ENCODE data around the gene ACO1. TPM values are rescaled to one million over a fixed set of nuclear protein-coding genes. Genes with fewer than 3 reads are reported as not detected.

The ACO1 gene
- total RNA-seq, 1 donor from 2014 or later, result 37.6 TPM

GRCh38 chr9:32348106-32348695 is 36.2 kb upstream of the ACO1 start:
- Mint-ChIP-seq H3K9me3 (no peaks in the 10 kb centered on the region), H3K4me3 (no peak overlapping the region), H3K27me3 (ENCODE audit: insufficient read depth, low read depth) (peaks cover 4% of the 10 kb centered on the region), H3K36me3 (no peaks in the 10 kb centered on the region), H3K27ac (no peak overlapping the region), H3K4me1 (peaks cover 24% of the 10 kb centered on the region)
- DNase-seq (ENCODE audit: low spot score), result no peak
- no peaks in the 10 kb centered on the region for H3K9me3 ChIP-seq (ENCODE audit: low read depth)
- H3K9ac ChIP-seq, result no peak overlapping the region
- H3K4me3 ChIP-seq, result no peak overlapping the region
- H4K20me1 ChIP-seq (ENCODE audit: low read depth), result no peaks in the 10 kb centered on the region
- H3K4me1 ChIP-seq, result peaks cover 20% of the 10 kb centered on the region
- no peak for TF ChIP-seq EZH2 (IDR thresholded peaks at IDR 0.05)
- no peak for TF ChIP-seq CTCF (IDR thresholded peaks at IDR 0.05)
- no peak for TF ChIP-seq EZH2phosphoT487 (IDR thresholded peaks at IDR 0.05)
- no peaks in the 10 kb centered on the region for H3K36me3 ChIP-seq
- H2AFZ ChIP-seq (replicated peaks), result peak overlapping the region; percentile 38
- no peaks in the 10 kb centered on the region for H3K27me3 ChIP-seq
- H3K79me2 ChIP-seq (ENCODE audit: low read depth), result no peaks in the 10 kb centered on the region
- no peak overlapping the region for H3K27ac ChIP-seq
- no peak overlapping the region for H3K4me2 ChIP-seq
- peaks cover 17% of the 10 kb centered on the region for H3F3A ChIP-seq (ENCODE audit: low read depth)

DNA sequence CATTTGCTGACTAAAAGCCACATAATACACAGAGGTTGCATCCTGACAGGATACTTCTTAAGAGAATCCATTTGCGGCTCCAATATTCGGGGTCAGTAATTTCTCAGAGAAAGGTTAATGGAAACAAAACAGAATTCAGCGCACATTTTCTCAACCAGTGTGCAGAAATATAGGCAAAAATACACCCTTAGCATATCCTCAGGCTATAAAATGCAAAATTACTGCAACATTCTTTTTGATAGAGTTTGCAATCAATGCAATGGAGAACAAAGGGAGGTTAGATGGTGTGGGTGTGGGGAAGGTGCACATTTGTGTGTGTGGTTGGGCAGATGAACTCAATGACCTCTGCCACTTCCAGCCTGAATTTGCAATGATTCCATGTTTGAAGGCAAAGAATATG is 35.4 kb upstream of the ACO1 start:
- Histone ChIP-seq H3K9ac (no peak overlapping the region), H2AFZ (replicated peaks) (no peak overlapping the region), H3K4me1 (peaks cover 18% of the 10 kb centered on the region), H3K9me3 (ENCODE audit: low read depth) (no peaks in the 10 kb centered on the region), H3K27ac (no peak overlapping the region), H3K79me2 (ENCODE audit: low read depth) (no peaks in the 10 kb centered on the region), H3K27me3 (no peaks in the 10 kb centered on the region), H3K36me3 (no peaks in the 10 kb centered on the region), H4K20me1 (ENCODE audit: low read depth) (no peaks in the 10 kb centered on the region), H3K4me2 (no peak overlapping the region), H3F3A (ENCODE audit: low read depth) (peaks cover 16% of the 10 kb centered on the region), H3K4me3 (no peak overlapping the region)
- TF ChIP-seq CTCF (IDR thresholded peaks at IDR 0.05) (no peak), EZH2 (IDR thresholded peaks at IDR 0.05) (no peak), EZH2phosphoT487 (IDR thresholded peaks at IDR 0.05) (no peak)
- Mint-ChIP-seq H3K4me3 (no peak overlapping the region), H3K9me3 (no peaks in the 10 kb centered on the region), H3K4me1 (peaks cover 21% of the 10 kb centered on the region), H3K27me3 (ENCODE audit: insufficient read depth, low read depth) (peaks cover 4% of the 10 kb centered on the region), H3K27ac (no peak overlapping the region), H3K36me3 (no peaks in the 10 kb centered on the region)
- no peak for DNase-seq (ENCODE audit: low spot score)

DNA sequence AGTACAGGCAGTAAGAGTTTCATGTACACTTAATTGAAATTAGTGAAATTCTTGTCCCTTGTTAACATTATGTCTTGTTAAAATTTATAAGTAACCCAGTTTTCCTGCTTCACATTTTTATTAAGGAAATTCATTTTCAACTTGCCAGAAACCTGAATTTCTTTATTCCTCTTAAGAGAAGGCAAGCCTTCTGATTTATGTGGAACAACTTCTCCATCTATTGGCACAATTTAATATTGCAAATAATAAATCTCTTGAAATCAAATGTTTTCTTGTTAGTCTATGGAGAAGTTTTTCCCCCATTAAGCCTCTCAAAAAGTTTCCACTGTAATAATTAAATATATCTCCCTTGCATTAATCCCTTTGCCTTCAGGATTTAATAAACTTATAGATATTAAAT is 33.8 kb upstream of the ACO1 start:
- Histone ChIP-seq H3K36me3 (no peaks in the 10 kb centered on the region), H3K4me3 (no peak overlapping the region), H3K4me2 (no peak overlapping the region), H2AFZ (replicated peaks) (no peak overlapping the region), H3F3A (ENCODE audit: low read depth) (no peaks in the 10 kb centered on the region), H3K9me3 (ENCODE audit: low read depth) (no peaks in the 10 kb centered on the region), H4K20me1 (ENCODE audit: low read depth) (no peaks in the 10 kb centered on the region), H3K4me1 (peaks cover 2% of the 10 kb centered on the region), H3K9ac (no peak overlapping the region), H3K27ac (no peak overlapping the region), H3K79me2 (ENCODE audit: low read depth) (no peaks in the 10 kb centered on the region), H3K27me3 (no peaks in the 10 kb centered on the region)
- Mint-ChIP-seq H3K36me3 (no peaks in the 10 kb centered on the region), H3K9me3 (no peaks in the 10 kb centered on the region), H3K27me3 (ENCODE audit: insufficient read depth, low read depth) (peaks cover 6% of the 10 kb centered on the region), H3K4me1 (peaks cover 7% of the 10 kb centered on the region), H3K4me3 (no peak overlapping the region), H3K27ac (no peak overlapping the region)
- no peak for DNase-seq (ENCODE audit: low spot score)
- no peak for TF ChIP-seq EZH2phosphoT487 (IDR thresholded peaks at IDR 0.05)
- TF ChIP-seq CTCF (IDR thresholded peaks at IDR 0.05), result peak; percentile 60
